Esophagus muscularis mucosa (tissue), 3 donors: ENCODE measurements around the gene SPEG.

ENCODE experiments used
- CTCF ChIP-seq, 3 experiments: fragments of 200-600 bp in 2 of 3; fragments of 450-650 bp in 1 of 3; sonication (generic) in 2 of 3; IDR thresholded peaks; one replicate each; pipeline ENCODE4 v1.5.1; 2017 to 2019; ENCODE audit warnings: antibody characterized with exemption in 3 of 3, mild to moderate bottlenecking in 2 of 3, moderate library complexity in 1 of 3
- POLR2A ChIP-seq: fragments of 450-650 bp; IDR thresholded peaks from one replicate; pipeline ENCODE4 v1.6.1; 2017; ENCODE audit warnings: antibody characterized with exemption, moderate library complexity, mild to moderate bottlenecking, low read depth
- POLR2AphosphoS5 ChIP-seq, 2 donors: sonication (generic); formaldehyde crosslinking; IDR thresholded peaks; one replicate each; pipeline ENCODE4 v1.6.1; 2017; ENCODE audit warnings: antibody characterized with exemption in 2 of 2

DNA sequence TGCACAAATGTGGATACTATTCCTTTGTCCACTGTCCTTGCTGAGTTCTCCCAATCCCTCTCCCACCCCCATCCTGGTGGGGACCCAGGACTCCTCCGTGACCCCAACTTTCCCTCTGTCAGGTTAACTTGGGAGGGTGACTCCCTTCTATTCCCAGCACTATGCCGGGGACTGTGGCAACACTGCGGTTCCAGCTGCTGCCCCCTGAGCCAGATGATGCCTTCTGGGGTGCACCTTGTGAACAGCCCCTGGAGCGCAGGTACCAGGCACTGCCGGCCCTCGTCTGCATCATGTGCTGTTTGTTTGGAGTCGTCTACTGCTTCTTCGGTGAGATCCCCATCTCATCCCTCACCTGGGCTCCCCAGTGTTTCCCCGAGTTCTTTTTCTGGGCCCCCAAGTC, 109.9 kb downstream of the SPEG start:
- TF ChIP-seq CTCF (IDR thresholded peaks at IDR 0.05) (no peak), POLR2A (no peak), POLR2AphosphoS5 (IDR thresholded peaks at IDR 0.05) (no peak)
